GM19468 (cell line): ENCODE data around the gene PSG2.
"Not testable (repeated sequence)": the region's sequence is repeated elsewhere in the genome, so short reads cannot be mapped to it uniquely, and the experiment has no call there.

Experiments
- ATAC-seq: cut with Tn5 transposase; IDR thresholded peaks from one replicate; pipeline ENCODE4 v1.9.1; 2021; ENCODE audit warnings: mild to moderate bottlenecking, moderate library complexity, moderate number of reproducible peaks; ENCODE audit not compliant: unreplicated experiment; ENCODE audit errors: extremely low read depth

PSG2 gene

DNA sequence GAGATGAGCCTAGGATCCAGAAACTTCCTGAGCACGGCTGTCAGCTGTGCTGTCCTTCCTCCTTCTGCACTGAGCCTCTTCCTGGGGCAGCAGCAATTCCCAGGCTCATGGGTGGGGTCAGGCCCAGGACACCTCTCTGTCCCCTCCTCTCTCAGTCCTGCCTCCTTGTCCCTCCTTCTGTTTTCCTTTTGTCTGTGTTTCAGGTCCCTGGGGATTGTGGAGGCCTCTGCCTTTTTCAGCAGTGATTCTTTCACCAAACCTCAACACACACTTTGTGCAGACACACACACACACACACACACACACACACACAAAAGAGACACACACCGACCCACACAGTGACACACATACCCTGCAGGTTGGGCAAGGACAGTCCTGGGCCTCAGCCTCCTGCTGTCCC lies at the start of gene PSG2:
Gene PSG2, minus strand, starts transcription at position 101 of the 400 bp plus-strand sequence. CDS start 132 bp downstream, outside the sequence.
- ATAC-seq = not testable (repeated sequence)

DNA sequence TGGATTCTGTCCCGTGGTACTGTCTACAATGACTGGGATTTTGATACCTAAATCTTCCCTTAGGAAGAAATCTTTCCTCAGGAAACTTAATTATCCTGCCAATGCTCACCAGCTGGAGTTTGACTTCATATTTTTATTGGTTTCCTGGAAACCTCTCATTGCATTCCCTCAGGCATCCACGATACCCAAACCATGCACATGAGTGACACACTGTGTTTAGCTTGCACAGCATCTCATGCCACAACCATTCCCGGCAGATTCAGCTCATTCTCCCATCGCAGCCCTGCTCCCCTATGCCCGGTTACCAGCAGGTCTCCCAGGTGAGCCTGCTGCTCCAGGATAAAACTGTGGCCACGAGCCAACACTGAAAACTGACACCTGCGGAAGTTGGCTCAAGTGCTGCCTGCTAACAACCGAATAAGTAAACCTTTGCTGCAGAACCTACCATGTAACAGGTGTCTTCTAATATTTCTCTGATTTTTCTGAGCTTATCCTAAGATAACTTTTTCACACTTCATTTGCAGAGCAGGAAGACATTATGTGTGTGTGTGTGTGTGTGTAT lies 48.9 kb upstream of the PSG2 start:
- ATAC-seq = not testable (repeated sequence)

DNA sequence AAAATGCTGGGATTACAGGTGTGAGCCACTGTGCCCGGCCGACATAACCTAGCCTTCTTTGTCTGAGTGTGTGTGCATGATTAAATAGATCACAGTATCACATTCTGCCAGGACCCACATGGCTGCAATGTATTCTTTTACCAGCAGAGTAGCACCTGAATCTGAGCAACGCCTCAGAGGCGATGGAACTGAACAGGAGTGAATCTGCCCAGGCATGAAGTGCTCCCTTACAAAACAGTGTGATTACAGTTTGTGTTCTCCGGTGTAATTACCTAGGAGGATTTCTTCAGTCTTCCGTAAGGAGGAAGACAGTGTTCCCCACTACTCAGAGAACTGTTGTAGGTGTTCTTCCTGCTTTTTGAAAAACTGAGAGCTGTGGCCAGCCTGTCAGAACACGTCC lies 46.7 kb upstream of the PSG2 start:
- ATAC-seq = not testable (repeated sequence)

DNA sequence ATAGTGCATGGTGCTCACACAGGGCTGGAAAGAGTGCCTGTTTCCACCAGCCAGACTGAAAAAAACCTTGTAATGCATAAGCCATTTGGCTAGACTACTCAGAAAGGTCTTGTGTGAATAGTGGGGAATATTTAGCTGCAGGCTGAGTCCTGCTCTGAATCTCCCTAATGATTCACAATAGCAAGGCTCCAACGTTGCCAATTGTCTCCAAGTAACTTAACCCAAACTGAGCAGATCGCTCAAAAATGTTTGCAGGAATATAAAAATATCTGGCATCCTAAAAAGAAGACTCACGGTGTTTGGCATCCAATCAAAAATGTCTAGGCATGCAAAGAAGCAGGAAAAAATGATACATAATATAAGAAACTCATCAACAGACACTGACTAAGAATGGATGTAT lies 44.8 kb upstream of the PSG2 start:
- not testable (repeated sequence) for ATAC-seq

DNA sequence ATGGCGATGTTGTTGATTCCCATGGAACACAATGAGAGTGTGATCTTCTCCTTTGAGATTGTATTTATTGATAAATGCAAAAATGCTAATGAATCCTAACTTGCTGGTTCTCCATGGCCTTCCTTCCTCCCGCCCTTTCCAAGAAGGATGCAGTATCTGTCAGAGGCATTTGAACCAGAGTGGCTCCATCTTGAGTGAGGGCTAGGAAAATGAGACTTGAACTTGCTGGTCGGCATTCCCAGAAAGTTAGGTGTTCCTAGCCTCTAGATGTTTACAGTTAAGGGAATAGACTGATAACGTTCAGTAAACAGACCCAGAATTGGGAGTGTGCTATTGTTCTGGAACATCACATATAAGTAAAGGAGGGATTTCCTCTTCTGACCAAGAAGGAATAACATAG lies 44.2 kb upstream of the PSG2 start:
- ATAC-seq = no peak

DNA sequence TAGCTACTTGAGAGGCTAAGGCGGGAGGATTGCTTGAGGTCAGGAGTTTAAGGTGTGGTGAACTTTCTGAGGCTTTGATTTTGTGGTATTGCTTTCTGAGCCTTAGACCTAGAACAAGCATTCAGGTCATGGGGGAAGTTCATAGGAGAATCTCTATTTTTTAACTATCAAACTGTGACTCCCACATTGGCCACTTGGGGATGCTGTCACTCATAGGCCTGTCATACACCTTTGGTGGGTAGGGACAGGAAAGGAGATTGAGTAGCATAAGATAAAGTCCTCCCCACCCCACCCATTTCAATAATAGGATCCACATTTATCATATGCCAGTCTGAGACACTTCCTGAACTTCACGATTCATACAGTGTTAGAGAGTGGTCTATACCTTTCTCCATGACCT lies 41.9 kb upstream of the PSG2 start:
- no peak for ATAC-seq

DNA sequence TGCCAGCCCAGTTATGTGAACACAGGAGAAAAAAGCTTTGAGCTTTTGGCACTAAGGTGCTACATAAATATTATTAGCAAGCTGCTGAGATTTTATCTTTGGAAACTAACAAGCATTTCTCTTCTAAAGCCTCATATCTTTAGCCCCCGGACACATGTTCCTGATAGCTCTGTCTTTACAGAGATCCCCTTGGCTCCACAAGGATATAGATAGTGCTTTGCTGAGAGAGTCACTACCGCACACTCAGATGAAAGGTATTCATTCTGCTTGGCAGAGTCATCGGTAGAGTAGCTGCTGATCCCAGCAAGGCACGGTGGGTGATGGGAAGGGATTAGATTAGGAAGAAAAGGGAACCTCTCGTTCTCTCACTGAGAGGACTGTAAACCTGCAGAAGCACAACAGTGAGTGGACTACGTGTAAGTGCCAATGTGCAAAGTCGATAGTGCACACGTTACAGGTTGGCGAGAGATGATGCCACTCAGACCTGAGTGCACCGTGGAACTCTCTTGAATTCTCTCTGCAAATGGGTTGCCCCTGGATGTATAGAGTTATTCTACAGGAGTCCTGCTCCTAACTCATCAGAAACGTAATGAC lies 38.0 kb upstream of the PSG2 start:
- ATAC-seq = not testable (repeated sequence)

DNA sequence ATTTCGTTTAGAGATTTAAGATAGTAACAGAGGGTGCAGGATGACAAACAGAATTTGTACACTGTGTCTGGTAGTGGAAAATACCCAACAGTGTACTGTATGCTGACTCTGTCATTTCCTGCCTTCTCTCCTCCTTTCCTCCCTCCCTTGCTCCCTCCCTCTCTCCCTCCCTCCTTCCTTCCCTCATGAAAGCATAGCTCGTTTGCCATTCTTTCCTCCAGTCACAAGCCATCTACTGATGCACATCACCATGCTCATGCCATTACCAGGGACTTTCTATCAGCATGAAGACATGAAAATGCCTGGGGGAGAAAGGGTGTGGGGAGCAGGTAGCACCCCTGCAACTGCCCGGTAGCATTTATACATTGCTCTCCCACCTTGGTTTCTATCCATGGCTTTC lies 37.0 kb upstream of the PSG2 start:
- not testable (repeated sequence) for ATAC-seq

DNA sequence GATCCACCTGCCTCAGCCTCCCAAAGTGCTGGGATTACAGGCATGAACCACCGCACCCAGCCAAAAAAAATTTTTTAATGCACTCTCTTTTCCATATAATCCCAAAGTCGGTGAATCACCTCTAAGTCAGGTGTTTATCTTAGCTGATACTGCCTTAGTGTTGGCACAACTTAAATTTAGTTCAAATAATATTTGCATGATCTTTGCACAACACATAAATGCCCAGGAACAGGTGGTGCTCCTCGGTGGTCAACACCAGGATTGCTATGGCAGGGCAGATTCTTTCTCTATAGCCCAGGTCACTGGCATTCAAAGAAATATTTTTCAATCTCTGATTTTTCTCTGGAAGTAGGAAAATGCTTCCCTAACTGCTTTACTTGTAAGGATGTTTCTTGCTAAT lies 33.9 kb upstream of the PSG2 start:
- not testable (repeated sequence) for ATAC-seq

DNA sequence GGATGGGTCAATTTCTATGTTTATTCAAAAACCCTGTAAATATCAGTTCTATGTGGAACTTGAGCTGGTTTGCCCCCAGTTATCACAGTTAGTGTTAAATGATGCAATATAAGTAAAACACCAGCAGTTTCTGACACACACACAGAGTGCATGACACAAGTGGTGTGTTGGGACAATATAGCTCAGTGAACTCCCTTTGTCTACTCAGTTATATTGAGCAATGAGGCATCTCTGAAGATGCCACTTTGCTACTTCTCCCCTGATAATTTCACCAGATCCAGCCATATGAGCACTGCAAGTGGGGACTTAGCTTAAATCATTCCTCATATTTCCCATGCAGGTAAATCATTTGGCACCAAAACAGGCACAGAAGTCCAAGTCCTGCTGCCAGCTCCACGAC lies 33.0 kb upstream of the PSG2 start:
- not testable (repeated sequence) for ATAC-seq

DNA sequence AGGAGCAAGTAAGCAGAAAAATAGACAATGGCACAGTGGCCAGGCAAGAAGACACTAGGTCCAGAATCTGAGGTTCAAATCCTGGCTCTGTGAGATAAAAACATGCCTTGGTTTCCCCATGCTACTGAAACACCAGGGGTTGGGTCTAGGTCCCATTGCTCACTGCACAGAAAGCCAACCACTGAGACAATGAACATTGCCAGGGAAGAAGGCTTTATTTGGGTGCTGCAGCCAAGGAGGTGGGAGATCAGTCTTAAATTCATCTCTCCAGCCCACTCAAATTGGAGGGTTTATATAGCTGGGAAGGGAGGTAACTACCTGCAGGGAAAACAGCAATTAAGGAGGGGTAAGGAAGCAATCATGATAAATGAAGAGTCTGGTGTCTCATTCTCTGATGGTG lies 32.6 kb upstream of the PSG2 start:
- not testable (repeated sequence) for ATAC-seq

DNA sequence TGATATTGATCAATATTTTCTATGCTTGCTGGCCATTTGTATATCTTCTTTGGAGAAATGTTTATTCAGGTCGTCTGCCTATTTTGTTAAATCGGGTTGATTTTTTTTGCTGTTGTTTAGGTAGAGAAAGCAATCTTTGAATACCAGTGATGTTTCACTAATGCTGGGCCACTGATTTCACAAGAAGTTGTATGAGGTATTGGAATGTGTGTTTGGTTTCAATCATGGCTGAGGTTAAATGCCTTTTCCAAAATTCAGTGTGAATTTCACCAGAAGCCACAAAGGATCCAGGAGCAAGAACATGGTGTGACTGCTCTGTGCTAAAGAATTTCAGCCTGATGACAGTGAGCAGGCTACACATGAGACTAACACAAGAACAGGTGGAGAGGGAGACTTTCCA lies 32.1 kb upstream of the PSG2 start:
- not testable (repeated sequence) for ATAC-seq

DNA sequence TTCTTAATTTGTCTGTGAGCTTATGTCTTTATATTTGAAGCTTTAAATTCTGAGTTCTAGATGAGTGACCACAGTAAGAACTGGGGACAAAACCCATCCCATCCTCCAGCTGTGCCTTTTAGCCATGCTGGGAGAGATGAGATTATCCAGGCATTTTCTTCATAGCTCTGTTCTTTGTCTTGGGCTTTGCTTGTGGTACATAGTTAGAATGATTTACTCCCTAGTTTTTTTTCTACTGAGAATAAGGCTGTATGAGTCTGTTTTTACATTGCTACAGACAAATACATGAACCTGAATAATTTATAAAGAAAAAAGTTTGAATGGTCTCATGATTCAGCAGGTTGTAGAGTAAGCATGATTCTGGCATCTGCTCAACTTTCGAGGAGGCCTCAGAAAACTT lies 24.9 kb upstream of the PSG2 start:
- not testable (repeated sequence) for ATAC-seq

DNA sequence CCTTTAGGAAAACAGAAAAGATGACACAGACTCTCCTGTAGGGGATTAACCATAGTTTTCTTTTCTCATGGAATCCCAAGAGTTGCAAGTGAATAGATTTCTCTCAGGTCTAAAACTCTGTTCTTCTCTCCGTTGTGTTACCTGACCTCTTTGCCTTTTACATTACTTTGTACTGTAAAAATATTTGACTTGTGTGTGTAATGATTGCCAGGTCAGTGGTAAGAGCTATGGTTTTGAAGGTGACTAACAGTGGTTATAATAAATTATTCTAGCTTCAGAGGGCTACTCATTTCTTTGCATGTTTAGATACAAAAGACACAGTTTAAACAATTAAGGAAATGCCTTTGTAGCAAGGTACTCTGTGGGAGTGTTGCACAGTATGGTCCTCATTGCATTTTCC lies 23.0 kb upstream of the PSG2 start:
- no peak for ATAC-seq

DNA sequence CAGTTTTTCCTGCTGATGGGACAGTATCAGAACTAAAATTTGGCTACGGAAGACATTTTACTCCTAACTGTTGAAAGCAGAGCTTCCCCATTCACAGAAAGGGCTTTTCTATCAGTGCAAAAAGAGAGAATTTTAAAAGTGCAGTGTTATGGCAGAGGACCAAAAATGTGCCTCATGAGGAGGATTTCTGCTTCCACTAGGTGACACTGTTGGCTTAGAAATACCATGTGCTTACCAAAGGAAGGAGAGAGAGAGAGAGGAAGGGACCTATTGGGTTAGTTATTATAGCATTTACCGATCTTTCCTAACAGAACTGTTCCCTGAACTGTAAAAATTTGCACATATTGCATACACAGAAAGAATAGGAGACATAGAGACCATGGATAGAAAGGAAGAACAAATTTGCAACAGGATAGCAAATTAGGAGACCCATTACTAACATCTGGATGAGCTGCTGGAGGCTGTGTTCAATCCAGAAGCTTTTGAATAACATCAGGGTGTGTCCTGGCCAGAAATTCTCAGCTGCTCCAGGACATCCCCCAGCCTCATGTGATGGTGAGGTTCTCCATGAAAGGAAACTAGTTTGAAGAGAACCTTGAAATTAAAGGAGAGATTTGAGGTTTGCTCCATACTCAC lies 21.8 kb upstream of the PSG2 start:
- ATAC-seq = not testable (repeated sequence)

DNA sequence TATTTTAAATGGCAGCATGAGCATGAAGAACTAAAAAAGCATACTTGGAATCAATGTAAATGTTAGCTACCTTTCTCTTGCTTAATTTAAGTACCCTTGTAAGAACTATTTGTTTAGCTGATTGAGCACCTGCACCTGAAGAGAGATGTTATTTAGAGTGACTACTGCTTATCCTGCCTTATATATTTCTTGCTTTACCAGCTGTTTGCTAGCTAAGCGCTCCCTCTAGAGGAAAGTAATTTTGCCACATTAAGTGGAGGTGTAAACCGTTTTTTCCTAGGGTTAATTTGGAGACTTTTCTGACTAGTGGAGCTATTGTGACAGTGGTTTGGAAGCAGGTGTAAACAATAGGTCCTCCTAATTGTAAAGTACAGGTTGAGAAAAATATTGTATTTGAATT lies 19.4 kb upstream of the PSG2 start:
- ATAC-seq = no peak

DNA sequence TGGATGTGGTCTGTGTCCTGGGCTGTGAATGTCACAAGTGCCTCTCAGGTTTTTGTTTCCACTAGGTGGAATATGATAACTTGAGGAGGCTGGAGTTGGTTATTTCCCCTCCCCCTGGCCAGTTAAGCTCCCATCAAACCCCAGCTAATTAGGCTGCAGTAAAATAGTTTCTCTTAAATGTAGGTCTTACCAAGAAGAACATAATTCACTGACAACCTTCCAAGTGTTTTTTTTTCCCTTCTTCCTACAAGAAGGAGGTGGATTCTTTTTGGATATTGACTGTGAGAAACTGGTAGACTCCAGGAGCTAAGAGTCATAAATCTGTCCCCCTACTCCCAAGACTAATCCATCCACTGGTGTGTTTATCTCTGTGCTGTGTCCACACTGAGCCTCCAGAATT lies 15.9 kb upstream of the PSG2 start:
- not testable (repeated sequence) for ATAC-seq

DNA sequence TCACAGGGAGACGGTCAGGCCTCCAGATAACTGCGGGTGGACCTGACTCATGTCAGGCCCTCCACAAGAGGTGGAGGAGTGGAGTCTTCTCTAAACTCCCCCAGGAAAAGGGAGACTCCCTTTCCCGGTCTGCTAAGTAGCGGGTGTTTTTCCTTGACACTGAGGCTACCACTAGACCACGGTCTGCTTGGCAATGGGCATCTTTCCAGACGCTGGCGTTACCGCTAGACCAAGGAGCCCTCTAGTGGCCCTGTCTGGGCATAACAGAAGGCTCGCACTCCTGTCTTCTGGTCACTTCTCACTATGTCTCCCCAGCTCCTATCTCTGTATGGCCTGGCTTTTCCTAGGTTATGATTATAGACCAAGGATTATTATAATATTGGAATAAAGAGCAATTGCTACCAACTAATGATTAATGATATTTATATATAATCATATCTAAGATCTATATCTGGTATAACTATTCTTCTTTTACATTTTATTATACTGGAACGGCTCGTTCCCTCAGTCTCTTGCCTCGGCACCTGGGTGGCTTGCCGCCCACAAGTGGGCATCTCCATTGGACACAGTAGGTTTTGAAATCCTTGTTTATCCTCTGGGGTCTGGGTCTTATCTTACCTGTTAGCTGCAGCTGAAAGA lies 5.3 kb upstream of the PSG2 start:
- not testable (repeated sequence) for ATAC-seq

DNA sequence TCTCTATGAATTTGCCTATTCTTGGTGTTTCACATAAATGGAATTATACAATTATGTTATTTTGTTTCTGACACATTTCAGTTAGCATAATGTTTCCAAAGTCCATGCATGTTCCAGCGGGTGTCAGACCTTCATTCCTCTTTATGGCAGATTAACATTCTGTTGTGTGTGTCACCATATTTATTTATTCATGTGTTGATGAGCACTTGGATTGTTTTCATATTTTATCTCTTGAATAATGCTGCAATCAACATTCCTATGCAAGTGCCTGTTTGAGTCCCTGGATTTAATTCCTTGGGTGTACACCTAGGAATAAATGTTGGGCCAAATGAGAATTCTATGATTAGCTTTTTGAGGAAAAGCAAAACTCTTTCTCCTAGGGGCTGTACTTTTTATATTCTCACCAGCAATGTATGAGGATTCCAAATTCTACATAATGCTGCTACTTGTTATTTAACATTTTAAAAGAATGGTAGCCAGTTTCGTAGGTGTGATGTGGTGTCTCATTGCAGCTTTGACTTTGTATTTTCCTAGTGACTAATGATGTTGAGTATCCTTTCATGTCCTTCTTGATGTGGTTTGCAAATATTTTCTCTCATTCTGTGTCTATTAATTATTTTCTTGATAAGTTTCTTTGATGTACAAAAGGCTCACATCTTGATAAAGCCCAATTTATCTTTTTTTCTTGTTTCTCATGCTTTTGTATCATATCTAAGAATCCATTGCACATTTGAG lies 3.5 kb upstream of the PSG2 start:
- not testable (repeated sequence) for ATAC-seq

DNA sequence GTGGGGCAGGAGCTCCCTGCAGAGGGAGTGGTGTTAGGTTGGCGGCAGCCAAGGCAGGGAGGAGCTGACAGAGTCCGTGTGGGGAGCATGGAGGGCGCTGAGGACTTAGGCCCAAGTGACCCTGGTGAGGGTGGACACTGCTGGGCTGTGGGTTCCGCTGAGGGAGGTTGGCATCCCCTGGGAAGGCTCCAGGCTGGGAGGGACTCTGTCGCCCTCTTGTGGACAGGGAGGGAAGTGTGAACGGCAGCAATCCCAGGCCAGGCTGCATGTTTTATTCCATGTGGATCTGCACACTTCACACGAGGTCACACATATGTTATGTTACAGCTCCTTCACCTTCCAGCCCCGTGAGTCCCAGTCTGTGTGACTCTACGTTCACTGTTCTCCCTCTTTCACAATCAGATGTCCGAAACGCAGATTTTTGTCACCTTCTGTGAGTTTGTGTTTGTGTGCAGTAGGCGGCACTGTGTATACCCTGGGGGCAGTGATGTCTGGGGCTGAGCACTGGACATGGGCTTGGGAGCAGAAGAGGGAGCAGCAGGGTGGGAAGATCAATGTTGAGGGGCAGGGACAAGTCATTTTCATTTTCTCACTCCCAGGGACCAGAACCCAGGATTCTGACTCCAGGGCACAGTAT lies 1.8 kb upstream of the PSG2 start:
- ATAC-seq = not testable (repeated sequence)
